MM.1S (cell line): ENCODE results near the gene GPR158.
"Not testable (repeated sequence)": the region's sequence is repeated elsewhere in the genome, so short reads cannot be mapped to it uniquely, and the experiment has no call there.

Source experiments
- DNase-seq: peaks from one replicate; pipeline ENCODE4 v3.0.0-alpha.2; 2015
- H2AFZ ChIP-seq: fragments of 300-600 bp; sonication (generic); 2 replicates; pipeline ENCODE4 v1.6.0; 2016; ENCODE audit warnings: antibody characterized with exemption, low read length
- H3F3A ChIP-seq: fragments of 300-600 bp; sonication (generic); 2 replicates; pipeline ENCODE4 v1.6.1; 2016; ENCODE audit warnings: mild to moderate bottlenecking, antibody characterized with exemption, low read length, moderate library complexity, mixed read lengths; ENCODE audit not compliant: insufficient read depth
- H3K27ac ChIP-seq: fragments of 300-600 bp; sonication (generic); 2 replicates; pipeline ENCODE4 v1.5.1; 2016; ENCODE audit warnings: mild to moderate bottlenecking, low read length
- H3K27me3 ChIP-seq: fragments of 300-600 bp; sonication (generic); replicated peaks from 2 replicates; pipeline ENCODE4 v1.6.0; 2016; ENCODE audit warnings: low read length; ENCODE audit not compliant: insufficient read depth
- H3K36me3 ChIP-seq: fragments of 300-600 bp; sonication (generic); replicated peaks from 2 replicates; pipeline ENCODE4 v1.6.1; 2016; ENCODE audit warnings: mild to moderate bottlenecking, low read length, mixed read lengths; ENCODE audit not compliant: insufficient read depth
- H3K4me1 ChIP-seq: fragments of 300-600 bp; sonication (generic); 2 replicates; pipeline ENCODE4 v1.6.1; 2016; ENCODE audit warnings: low read length, mixed read lengths
- H3K4me2 ChIP-seq: fragments of 300-600 bp; sonication (generic); 2 replicates; pipeline ENCODE4 v1.6.0; 2016; ENCODE audit warnings: low read depth, low read length
- H3K4me3 ChIP-seq: fragments of 300-600 bp; sonication (generic); 2 replicates; pipeline ENCODE4 v1.5.1; 2016; ENCODE audit warnings: low read length, mixed read lengths
- H3K79me2 ChIP-seq: fragments of 300-600 bp; sonication (generic); 2 replicates; pipeline ENCODE4 v1.6.1; 2016; ENCODE audit warnings: mixed run types, low read length, mixed read lengths
- H3K9ac ChIP-seq: fragments of 300-600 bp; sonication (generic); 2 replicates; pipeline ENCODE4 v1.6.1; 2016; ENCODE audit warnings: low read length, mixed read lengths
- H3K9me2 ChIP-seq: fragments of 300-600 bp; sonication (generic); replicated peaks from 2 replicates; pipeline ENCODE4 v1.6.1; 2016; ENCODE audit warnings: mild to moderate bottlenecking, low read length, mixed read lengths; ENCODE audit not compliant: insufficient read depth
- H3K9me3 ChIP-seq: fragments of 300-600 bp; sonication (generic); replicated peaks from 2 replicates; pipeline ENCODE4 v1.6.1; 2016; ENCODE audit warnings: mild to moderate bottlenecking, low read length, mixed read lengths; ENCODE audit not compliant: insufficient read depth
- H4K20me1 ChIP-seq: fragments of 300-600 bp; sonication (generic); 2 replicates; pipeline ENCODE4 v1.6.1; 2016; ENCODE audit warnings: mild to moderate bottlenecking, low read length, moderate library complexity, mixed read lengths; ENCODE audit not compliant: insufficient read depth
- CTCF ChIP-seq: fragments of 300-600 bp; sonication (generic); IDR thresholded peaks from 2 replicates; pipeline ENCODE4 v1.5.1; 2016; ENCODE audit warnings: antibody characterized with exemption, low read length, mixed read lengths
- EZH2 ChIP-seq: fragments of 300-600 bp; sonication (generic); optimal IDR thresholded peaks from 2 replicates; pipeline ENCODE3; 2017; ENCODE audit warnings: low read depth, mild to moderate bottlenecking, antibody characterized with exemption, low read length, mixed read lengths
- EZH2phosphoT487 ChIP-seq: fragments of 300-600 bp; sonication (generic); IDR thresholded peaks from 2 replicates; pipeline ENCODE4 v1.6.1; 2018; ENCODE audit warnings: antibody characterized with exemption, low read length

The GPR158 gene

GRCh38 chr10:25327273-25327672 lies 152.5 kb downstream of the GPR158 start:
- Histone ChIP-seq H3K9me3 (no peaks in the 10 kb centered on the region), H3F3A (no peaks in the 10 kb centered on the region), H3K27ac (no peak overlapping the region), H2AFZ (no peak overlapping the region), H3K9me2 (no peaks in the 10 kb centered on the region), H4K20me1 (no peaks in the 10 kb centered on the region), H3K4me1 (no peaks in the 10 kb centered on the region), H3K9ac (no peak overlapping the region), H3K27me3 (no peaks in the 10 kb centered on the region), H3K4me3 (no peak overlapping the region), H3K36me3 (no peaks in the 10 kb centered on the region), H3K4me2 (no peak overlapping the region), H3K79me2 (no peaks in the 10 kb centered on the region)
- TF ChIP-seq EZH2phosphoT487 (no peak), CTCF (no peak), EZH2 (no peak)
- DNase-seq = no peak

- Histone ChIP-seq H3K9me3 (no peaks in the 10 kb centered on the region), H3K36me3 (no peaks in the 10 kb centered on the region), H3K9me2 (no peaks in the 10 kb centered on the region), H3K9ac (no peak overlapping the region), H2AFZ (no peak overlapping the region), H3K79me2 (no peaks in the 10 kb centered on the region), H3K4me3 (no peak overlapping the region), H3K4me2 (no peak overlapping the region), H3K4me1 (no peaks in the 10 kb centered on the region), H3K27me3 (no peaks in the 10 kb centered on the region), H3K27ac (no peak overlapping the region), H4K20me1 (no peaks in the 10 kb centered on the region), H3F3A (no peaks in the 10 kb centered on the region)
- DNase-seq = no peak
- TF ChIP-seq CTCF (no peak), EZH2 (no peak), EZH2phosphoT487 (no peak)
These were observed 153.6 kb downstream of the GPR158 start for GRCh38 chr10:25328361-25328760.

- not testable (repeated sequence) for H3K9me2 ChIP-seq, H3K36me3 ChIP-seq, H4K20me1 ChIP-seq, H3F3A ChIP-seq, H3K9me3 ChIP-seq, H3K9ac ChIP-seq, H2AFZ ChIP-seq, H3K4me3 ChIP-seq, H3K27me3 ChIP-seq, H3K27ac ChIP-seq, H3K4me1 ChIP-seq, H3K79me2 ChIP-seq, H3K4me2 ChIP-seq, DNase-seq
These were observed 154.8 kb downstream of the GPR158 start for GRCh38 chr10:25329587-25329986.

- H3K27me3 ChIP-seq = no peaks in the 10 kb centered on the region
- H3K4me3 ChIP-seq = no peak overlapping the region
- no peak overlapping the region for H2AFZ ChIP-seq
- no peak overlapping the region for H3K4me2 ChIP-seq
- no peak for DNase-seq
- no peaks in the 10 kb centered on the region for H3F3A ChIP-seq
- TF ChIP-seq CTCF (no peak), EZH2 (no peak), EZH2phosphoT487 (no peak)
- H3K9ac ChIP-seq = no peak overlapping the region
- no peaks in the 10 kb centered on the region for H4K20me1 ChIP-seq
- H3K9me2 ChIP-seq = no peaks in the 10 kb centered on the region
- H3K9me3 ChIP-seq = no peaks in the 10 kb centered on the region
- H3K27ac ChIP-seq = no peak overlapping the region
- H3K36me3 ChIP-seq = no peaks in the 10 kb centered on the region
- no peaks in the 10 kb centered on the region for H3K4me1 ChIP-seq
- H3K79me2 ChIP-seq = no peaks in the 10 kb centered on the region
These were observed 159.6 kb downstream of the GPR158 start for GRCh38 chr10:25334445-25334844.
